ENCODE measurements around the gene SP1.
"Not testable (repeated sequence)": the region's sequence is repeated elsewhere in the genome, so short reads cannot be mapped to it uniquely, and the experiment has no call there.

SP1 gene

DNA sequence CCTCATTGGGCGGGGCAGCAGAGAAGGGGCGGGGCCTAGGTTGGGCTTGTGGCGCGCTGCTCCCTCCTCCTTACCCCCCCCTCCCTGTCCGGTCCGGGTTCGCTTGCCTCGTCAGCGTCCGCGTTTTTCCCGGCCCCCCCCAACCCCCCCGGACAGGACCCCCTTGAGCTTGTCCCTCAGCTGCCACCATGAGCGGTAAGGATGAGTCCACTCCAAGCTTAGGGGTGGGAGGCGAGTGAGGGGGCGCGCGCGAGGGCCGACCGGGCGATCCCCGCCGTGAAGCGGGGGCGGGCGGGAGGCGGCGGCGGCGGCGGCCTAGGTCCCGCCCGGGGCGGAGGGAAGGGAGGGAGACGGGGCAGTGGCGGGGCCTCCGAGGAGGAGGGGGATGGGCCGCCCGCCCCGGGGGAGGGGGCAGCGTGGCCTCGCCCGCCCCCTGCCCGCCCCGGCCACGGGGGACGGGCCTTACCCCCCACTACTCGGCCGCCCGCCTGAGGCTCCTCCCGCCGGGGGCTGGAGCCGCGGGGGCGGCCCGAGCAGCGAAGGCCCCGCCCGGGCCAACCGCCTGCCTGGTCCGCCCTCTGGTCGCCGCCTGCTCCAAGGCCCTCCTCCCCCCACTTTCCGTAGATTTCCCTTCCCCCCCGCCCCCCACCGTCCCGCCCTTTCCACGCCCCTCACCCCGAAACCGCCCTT is at the start of gene SP1:
Gene SP1 (plus strand): TSS at position 73 of the 690 bp plus-strand sequence. CDS start 116 bp downstream, at position 189.
- peak within 1 kb of the TSS; percentile 63 for H3K4me3 ChIP-seq (ENCODE audit: low read depth, low read length)
- POLR2A ChIA-PET = interaction anchor here (1.0 to 1.9 kb wide), 5 partner anchors 14 to 121 kb away, joined by 3 to 5 read pairs (median 4); partner anchors contain the start of genes PRR13 and TARBP2
- CTCF ChIA-PET = interaction anchor here (1.0 to 4.7 kb wide), 9 partner anchors 16 to 59 kb away, joined by 3 to 27 read pairs (median 6); partner anchors contain the start of genes AAAS and AMHR2
- TF ChIP-seq, protein P1, sequence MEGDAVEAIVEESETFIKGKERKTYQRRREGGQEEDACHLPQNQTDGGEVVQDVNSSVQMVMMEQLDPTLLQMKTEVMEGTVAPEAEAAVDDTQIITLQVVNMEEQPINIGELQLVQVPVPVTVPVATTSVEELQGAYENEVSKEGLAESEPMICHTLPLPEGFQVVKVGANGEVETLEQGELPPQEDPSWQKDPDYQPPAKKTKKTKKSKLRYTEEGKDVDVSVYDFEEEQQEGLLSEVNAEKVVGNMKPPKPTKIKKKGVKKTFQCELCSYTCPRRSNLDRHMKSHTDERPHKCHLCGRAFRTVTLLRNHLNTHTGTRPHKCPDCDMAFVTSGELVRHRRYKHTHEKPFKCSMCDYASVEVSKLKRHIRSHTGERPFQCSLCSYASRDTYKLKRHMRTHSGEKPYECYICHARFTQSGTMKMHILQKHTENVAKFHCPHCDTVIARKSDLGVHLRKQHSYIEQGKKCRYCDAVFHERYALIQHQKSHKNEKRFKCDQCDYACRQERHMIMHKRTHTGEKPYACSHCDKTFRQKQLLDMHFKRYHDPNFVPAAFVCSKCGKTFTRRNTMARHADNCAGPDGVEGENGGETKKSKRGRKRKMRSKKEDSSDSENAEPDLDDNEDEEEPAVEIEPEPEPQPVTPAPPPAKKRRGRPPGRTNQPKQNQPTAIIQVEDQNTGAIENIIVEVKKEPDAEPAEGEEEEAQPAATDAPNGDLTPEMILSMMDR (IDR thresholded peaks at IDR 0.05; ENCODE audit: insufficient read depth, low read length, missing control alignments) = no peak
- DNase-seq (ENCODE audit: low read depth, low spot score) = peak; percentile 47

DNA sequence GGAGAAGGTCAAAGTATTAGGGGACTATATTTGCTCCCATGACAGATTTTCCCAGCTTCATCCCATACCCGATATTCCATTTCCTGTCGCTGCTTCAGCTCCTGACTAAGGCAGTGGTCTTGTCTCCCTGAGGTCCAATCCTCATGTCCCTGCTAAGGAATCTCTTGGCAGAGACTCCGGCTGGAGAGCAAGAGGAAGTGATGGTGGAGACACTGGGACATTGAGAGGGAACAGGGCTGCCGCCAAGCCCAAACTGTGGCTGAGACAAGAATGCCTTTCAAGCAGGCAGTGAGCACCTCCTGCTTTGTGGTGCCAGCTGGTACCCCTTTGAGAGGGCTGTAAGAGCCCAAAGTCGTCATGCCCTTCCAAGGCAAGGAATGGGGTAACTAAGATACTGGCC is 49.3 kb upstream of the SP1 start:
- ChIA-PET CTCF (interaction anchor here (0.8 to 15.8 kb wide), 7 partner anchors 8 to 178 kb away, joined by 3 to 391 read pairs (median 7); partner anchors contain the start of gene AAAS), POLR2A (interaction anchor here (1.3 kb wide), 1 partner anchor 9 kb away, joined by 3 read pairs; the partner anchor contains the start of gene AAAS)
- TF ChIP-seq, protein P1 (IDR thresholded peaks at IDR 0.05; ENCODE audit: insufficient read depth, low read length, missing control alignments) = no peak
- H3K4me3 ChIP-seq (ENCODE audit: low read depth, low read length) = no peak overlapping the region
- DNase-seq (ENCODE audit: low read depth, low spot score) = no peak

DNA sequence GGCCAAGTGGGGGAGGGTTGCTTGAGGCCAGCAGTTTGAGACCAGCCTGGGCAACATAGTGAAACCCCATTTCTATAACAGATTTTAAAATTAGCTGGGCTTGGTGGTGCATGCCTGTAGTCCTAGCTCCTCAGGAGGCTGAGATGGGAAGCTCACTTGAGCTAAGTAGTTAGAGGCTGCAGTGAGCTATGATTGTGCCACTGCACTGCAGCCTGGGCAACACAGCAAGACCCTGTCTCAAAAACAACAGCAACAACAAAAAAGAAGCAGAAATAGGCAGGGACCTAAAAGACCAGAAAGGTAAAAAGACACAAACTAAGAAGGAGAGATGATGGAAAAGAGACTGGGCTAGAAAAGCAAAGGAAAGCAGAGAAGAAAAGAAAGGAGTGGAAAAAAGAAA is 47.6 kb upstream of the SP1 start:
- H3K4me3 ChIP-seq (ENCODE audit: low read depth, low read length); DNase-seq (ENCODE audit: low read depth, low spot score); POLR2A ChIA-PET: not testable (repeated sequence)
- CTCF ChIA-PET = interaction anchor here (0.8 to 15.8 kb wide), 6 partner anchors 8 to 176 kb away, joined by 3 to 391 read pairs (median 7); partner anchors contain the start of genes AAAS and SP1

DNA sequence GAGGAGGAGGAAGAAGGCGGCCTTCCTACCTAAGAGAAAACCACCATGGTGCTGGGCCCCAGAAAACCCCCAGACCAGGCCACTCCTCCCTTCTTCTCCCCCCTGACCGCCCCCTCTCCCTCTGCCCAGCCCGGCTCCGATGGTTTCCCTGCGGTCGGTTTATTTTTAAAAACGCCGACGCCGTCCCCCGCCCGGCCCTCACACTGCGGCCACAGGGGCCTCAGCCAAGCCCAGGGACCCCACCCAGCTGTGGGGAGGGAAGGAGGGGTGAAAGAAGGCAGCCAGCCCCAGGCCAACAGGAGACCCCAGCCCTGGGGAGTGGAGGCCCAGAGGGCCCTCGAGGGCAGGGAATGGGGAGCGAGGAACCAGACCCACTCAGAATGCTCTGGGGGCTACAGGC is 47.2 kb upstream of the SP1 start:
- TF ChIP-seq, protein P1 (IDR thresholded peaks at IDR 0.05; ENCODE audit: insufficient read depth, low read length, missing control alignments) = no peak
- ChIA-PET CTCF (interaction anchor here (0.8 to 15.8 kb wide), 7 partner anchors 9 to 120 kb away, joined by 3 to 391 read pairs (median 7); partner anchors contain the start of genes AAAS and SP1), POLR2A (no interaction called here)
- no peak for DNase-seq (ENCODE audit: low read depth, low spot score)
- H3K4me3 ChIP-seq (ENCODE audit: low read depth, low read length) = no peak overlapping the region

DNA sequence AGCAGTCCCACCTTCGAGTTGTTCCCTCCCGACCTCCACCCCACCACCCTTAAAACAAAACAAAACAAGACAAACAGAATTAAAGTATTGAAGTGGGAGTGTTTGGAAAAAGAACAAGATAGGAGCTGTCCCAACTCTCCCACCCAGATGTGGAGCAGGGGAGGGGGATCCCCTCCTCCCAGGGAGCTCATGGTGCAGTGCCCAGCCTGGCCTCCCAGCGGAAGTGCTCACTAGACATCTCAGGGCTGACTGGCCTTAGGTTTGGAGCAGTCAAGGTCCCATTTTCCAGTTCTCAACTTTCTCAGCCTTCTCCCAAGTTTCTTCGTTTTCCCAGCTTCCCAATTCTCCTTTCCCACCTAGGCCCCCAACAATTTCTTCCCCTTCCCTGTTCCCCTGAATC is 46.7 kb upstream of the SP1 start:
- ChIA-PET POLR2A (no interaction called here), CTCF (interaction anchor here (0.9 to 15.8 kb wide), 5 partner anchors 9 to 88 kb away, joined by 3 to 391 read pairs (median 4); partner anchors contain the start of gene AAAS)
- TF ChIP-seq, protein P1 (IDR thresholded peaks at IDR 0.05; ENCODE audit: insufficient read depth, low read length, missing control alignments) = no peak
- no peak for DNase-seq (ENCODE audit: low read depth, low spot score)
- H3K4me3 ChIP-seq (ENCODE audit: low read depth, low read length) = no peak overlapping the region

DNA sequence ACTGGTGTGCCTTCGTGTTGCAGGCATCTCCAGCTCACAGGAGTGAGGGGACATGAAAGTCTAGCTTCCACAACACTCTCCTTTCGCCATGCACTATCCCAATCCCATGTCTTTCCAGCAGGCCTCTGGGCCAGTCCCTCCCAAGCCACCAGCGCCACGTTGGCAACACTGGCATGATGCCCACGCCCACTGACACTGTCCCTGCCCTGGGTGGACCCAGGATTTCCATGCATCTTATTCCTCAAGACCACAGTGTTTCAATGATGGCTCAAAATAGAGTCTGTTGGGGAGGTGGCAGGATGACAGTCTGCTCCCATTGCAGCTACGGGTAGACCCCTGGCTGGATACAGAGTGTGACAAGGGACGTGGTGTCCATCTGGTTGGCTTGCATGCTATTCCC is 46.1 kb upstream of the SP1 start:
- TF ChIP-seq, protein P1 (IDR thresholded peaks at IDR 0.05; ENCODE audit: insufficient read depth, low read length, missing control alignments) = no peak
- CTCF ChIA-PET = interaction anchor here (0.9 to 15.8 kb wide), 5 partner anchors 10 to 87 kb away, joined by 3 to 391 read pairs (median 4); partner anchors contain the start of gene AAAS
- POLR2A ChIA-PET = no interaction called here
- DNase-seq (ENCODE audit: low read depth, low spot score) = no peak
- no peak overlapping the region for H3K4me3 ChIP-seq (ENCODE audit: low read depth, low read length)
